HG02798 (cell line): Measurements from ENCODE around the gene SBNO1.
"Not testable (repeated sequence)": the region's sequence is repeated elsewhere in the genome, so short reads cannot be mapped to it uniquely, and the experiment has no call there.

ENCODE experiments used
- ATAC-seq: cut with Tn5 transposase; IDR thresholded peaks from one replicate; pipeline ENCODE4 v1.9.1; 2021; ENCODE audit warnings: mild to moderate bottlenecking; ENCODE audit not compliant: unreplicated experiment, poor library complexity

SBNO1 gene

DNA sequence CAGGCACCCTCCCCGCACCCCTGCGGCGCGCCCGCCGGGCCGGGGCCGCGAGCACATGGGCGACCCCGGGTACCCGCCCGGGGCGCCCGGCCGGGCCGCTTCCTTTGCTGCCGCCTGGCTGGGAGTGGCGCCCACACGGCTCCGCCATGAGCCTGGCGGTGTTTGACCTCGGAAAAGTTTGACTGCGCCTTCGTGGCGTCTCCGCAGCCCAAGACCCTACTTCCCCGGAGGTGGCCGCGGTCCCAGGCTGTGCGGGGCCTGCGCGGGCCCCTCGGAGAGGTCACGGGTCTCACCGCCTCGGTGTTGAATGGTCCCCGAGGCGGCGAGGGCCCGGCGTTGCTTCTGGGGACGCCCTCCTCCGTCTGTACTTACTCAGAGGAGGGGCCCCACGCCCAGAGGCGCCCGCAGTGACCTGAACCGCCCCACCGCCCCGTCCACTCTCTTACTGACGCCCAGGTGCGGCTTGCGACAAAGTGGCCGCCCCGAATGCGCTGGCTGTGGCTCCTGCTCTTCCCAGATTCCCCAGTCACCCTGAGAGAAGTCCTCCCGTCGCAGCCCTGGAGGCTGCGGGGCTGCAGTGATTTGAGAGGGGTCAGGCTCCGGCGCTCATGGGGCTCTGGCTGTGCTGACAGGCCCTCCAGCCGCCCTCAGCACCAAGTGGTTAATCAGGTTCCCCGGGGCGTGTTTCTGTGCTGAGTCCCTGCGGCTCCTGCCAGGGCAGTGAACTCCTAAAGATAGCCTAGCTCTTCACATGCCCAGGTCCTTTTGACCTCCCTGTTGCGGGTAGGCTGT, 25.1 kb upstream of the SBNO1 start:
- peak; percentile 26 for ATAC-seq

DNA sequence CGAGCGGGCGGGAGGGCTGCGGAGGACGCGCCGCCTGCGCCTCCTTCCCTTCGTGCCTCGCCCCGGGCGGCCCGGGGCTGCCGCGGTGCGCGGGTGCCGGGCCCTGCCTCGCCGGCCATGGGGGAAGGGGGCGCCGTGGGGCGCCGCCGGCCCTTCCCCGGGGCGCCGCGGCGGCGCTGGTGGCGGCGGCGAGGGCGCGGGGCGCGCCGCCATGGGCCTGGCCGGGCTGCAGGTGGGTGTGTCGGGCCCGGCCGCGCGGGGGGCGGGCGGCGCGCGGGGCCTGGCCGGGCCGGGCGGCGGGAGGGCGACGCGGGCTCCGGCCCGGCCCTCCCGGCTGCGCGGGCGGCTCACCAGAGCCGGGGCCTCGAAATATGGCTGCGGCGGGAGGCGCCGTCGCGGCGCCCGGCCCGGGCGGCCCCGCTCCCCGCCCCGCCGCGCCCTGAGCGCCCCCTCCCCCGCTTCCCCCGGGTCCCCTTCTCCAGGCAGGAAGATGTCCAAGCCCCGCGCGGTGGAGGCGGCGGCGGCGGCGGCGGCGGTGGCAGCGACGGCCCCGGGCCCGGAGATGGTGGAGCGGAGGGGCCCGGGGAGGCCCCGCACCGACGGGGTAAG, 24.4 kb upstream of the SBNO1 start:
- no peak for ATAC-seq

DNA sequence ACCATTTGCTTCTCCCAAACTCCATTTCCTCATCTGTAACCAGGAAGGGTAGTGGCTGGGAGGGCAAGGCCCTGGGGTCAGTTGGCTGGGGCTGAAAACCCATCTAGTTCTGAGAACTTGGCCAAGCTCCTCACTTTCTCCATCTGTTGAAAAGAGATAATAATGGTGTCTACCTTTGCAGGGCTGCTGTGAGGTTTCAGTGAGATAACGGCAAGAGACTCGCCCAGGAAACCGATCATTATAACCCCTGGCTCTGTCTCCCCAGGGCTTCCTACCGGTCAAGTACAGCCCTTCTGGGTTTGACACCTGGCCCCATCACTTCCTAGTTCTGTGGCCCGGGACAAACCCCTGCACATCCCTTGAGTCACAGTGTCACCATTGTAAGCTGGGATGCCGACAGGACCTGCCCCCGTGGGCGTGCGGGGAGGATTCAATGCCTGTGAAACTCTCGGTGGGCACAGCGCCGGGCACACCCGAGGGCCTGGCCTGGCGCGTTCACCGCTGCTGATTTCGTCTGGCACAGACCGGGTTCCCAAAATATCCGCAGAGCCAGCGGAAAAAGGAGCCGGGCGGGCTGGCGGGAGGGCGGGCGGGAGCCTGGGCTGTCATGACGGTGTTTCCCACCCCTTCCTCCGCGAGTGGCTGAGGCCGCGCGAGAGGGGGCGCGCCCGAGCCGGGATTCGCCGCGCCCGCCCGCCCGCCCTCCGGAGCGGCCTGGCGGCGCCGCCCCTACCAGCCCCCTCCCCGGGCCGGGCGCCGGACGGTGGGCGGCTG, 23.7 kb upstream of the SBNO1 start:
- peak; percentile 49 for ATAC-seq

DNA sequence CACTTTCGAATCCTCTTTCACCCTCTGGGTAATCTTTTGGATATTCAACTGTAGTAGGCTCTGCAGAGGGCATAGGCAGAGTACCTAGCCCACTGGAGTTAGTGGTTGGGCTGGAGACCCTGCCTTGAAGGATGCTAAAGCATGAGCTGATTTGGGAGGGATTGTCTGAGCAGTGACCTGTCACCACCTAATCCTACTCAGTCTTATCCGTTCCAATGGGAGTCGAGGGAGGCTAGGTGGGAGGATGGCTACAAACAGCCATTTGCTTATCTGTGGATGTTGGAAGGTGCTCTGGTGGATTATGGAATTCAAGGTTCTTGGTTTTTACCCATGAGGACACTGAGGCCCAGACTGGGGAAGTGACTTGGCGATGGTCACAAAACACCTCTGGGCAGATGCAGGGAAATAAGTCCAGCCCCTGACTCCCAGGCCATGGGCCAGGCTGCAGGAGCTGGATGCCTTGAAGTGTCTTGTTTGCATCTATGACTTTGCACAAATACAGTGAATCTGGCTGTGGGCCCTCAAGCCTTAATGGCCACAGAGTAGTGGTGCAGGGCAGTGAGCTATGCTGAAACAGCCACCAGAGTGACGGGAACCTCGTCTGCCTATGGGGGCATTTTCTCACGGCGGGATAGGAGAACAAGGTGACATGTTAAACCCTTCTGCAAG, 23.0 kb upstream of the SBNO1 start:
- ATAC-seq, result no peak

DNA sequence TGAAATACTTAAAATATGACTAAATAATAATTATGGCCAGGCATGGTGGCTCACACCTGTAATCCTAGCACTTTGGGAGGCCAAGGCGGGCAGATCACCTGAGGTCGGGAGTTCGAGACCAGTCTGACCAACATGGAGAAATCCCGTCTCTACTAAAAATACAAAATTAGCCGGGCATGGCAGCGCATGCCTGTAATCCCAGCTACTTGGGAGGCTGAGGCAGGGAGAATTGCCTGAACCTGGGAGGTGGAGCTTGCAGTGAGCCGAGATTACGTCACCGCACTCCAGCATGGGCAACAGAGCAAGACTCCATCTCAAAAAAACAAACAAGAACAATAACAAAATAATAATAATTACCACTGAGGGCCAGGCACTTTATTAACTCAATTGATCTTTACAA, 20.9 kb upstream of the SBNO1 start:
- ATAC-seq, result not testable (repeated sequence)

DNA sequence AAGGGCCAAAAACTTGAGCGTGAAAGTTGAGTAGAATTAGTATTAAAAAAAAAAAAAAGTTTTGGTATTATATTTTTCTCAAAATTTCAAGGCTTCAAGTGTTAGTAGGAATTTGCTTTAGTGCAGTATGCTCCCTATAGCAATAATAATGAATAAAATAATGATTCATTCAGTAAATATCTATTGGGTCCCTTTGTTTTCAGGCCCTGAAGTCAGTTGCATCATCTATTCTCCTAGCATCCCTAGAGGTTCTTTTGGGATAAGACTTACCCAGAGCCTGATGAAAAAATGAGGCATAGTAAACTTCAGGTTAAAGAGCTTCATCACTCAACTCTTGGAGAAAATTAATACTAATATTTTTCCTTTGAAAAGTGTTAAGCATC, 20.3 kb upstream of the SBNO1 start:
- no peak for ATAC-seq

DNA sequence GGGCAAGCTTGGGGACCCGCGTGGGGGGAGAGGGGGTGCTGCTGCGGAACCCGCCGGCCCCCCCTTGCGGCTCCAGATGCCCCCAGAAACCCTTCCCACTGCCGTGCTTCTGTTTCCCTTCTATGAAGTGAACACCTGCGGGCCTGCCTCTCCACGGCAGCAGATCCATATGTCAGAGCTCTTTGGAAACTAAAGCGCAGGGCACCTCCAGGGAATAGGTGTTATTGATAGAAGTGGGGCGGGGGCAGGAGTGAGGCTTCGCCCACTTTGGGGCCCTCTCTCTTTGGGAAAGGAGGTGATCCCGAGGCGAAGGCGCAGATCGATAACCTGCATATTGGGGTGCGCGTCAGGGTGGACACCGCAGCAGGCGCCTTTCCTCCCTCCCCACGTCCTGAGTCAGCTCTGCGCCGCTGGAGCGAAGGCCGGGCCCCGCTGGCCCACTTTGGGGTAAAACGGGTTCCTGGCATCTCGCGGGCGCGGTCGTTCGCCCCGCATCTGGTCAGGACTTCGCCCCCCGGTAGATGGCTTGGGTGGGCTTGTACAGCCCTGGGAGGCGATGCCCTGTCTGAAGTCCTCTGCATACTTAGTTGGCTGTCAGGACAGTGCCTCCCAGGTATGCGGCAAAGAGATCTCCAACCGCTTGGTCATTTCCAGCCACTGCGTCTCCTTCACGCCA, 19.8 kb upstream of the SBNO1 start:
- ATAC-seq, result no peak

DNA sequence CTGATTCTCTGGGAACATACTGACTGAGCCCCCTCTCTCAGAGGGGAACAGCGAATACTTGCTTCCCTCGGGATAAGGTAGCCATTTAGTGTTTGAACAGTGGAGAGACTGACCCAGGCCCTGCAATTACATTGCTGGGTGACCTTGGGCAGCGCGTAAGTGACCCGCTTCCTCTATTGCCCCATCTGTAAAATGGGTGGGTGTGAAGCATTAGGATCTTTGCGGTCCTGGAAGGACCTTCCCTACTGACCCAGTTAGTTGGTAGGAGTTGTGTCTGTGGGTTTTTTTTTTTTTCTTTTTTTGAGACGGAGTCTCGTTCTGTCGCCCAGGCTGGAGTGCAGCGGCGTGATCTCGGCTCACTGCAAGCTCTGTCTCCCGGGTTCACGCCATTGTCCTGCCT, 18.0 kb upstream of the SBNO1 start:
- no peak for ATAC-seq

DNA sequence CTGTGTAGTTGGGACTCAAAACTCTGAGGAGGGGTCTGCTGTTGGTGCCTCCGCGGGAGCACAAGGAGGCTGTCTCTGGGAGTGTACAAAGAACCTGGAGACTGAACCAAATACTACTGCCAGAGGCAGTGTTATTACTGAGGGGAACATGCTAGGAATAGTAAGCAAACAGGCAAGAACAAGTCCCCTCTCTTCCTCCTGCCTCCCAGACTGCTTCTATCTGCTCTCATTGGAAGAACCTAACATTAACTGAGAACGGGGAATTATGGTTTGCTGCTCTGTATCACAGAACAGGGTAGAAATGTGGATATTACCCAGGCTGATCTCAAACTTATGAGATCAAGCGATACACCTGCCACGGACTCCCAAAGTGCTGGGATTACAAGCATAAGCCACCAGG, 14.7 kb upstream of the SBNO1 start:
- no peak for ATAC-seq

DNA sequence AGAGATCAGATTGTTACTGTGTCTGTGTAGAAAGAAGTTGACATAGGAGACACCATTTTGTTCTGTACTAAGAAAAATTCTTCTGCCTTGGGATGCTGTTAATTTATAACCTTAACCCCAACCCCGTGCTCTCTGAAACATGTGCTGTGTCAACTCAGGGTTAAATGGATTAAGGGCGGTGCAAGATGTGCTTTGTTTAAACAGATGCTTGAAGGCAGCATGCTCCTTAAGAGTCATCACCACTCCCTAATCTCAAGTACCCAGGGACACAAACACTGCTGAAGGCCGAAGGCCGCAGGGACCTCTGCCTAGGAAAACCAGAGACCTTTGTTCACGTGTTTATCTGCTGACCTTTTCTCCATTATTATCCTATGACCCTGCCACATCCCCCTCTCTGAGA, 7.8 kb upstream of the SBNO1 start:
- not testable (repeated sequence) for ATAC-seq

DNA sequence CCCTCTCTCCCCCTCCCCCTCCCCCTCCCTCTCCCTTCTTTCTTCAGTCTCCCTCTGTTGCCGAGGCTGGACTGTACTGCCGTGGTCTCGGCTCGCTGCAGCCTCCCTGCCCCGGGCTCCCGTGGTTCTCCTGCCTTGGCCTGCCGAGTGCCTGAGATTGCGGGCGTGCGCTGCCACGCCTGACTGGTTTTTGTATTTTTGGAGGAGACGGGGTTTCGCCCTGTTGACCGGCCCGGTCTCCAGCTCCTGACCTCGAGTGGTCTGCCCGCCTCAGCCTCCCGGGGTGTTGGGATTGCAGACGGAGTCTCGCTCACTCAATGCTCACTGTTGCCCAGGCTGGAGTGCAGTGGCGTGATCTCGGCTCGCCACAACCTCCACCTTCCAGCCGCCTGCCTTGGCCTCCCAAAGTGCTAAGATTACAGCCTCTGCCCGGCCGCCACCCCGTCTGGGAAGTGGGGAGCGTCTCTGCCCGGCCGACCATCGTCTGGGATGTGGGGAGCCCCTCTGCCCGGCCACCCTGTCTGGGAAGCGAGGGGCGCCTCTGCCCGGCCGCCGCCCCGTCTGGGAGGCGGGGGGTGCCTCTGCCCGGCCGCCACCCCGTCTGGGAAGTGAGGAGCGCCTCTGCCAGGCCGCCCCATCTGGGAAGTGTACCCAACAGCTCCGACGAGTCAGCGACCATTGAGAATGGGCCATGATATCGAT, 7.2 kb upstream of the SBNO1 start:
- ATAC-seq, result not testable (repeated sequence)

DNA sequence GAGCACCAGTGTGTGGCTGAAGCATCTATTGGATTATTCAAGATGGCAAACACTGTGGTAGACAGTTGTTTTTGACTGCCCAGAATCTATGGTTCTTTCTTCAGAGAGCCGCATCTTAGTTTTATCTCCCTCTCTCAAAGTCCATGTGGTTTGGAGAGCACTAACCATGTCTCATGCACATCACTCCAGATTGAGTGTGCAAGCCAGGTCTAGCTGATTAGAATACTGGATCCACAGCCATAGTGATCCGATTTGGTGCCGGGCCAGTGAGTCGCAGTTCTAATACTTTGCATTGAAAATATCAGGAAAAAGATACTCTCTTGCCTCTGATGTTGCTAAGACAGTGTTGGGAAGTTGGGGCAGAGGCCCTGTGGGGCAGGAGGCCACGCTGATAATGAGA, 4.6 kb upstream of the SBNO1 start:
- no peak for ATAC-seq

DNA sequence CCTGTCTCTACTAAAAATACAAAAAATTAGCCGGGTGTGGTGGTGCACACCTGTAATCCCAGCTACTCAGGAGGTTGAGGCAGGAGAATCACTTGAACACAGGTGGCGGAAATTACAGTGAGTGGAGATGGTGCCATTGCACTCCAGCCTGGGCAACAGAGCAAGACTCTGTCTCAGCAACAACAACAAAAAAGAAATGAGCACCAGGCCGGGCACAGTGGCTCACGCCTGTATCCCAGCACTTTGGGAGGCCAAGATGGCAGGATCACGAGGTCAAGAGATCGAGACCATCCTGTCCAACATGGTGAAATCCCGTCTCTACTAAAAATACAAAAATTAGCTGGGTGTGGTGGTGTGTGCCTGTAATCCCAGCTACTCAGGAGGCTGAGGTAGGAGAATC, 3.8 kb upstream of the SBNO1 start:
- ATAC-seq, result not testable (repeated sequence)

DNA sequence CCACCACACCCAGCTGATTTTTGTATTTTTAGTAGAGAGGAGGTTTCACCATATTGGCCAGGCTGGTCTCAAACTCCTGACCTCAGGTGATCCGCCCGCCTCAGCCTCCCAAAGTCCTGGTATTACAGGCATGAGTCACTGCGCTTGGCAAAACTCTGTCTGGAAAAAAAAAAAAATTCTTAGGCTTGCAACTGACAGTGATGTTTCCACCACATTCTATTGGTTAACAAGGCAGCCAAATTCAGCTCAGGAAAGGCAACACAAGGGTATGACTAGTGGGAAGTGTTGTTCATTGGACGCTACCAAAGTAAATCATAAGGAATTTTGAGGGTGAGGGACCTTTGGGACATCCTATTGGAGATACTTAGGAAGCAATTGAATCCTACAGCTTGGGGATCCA, 2.9 kb upstream of the SBNO1 start:
- ATAC-seq, result no peak

DNA sequence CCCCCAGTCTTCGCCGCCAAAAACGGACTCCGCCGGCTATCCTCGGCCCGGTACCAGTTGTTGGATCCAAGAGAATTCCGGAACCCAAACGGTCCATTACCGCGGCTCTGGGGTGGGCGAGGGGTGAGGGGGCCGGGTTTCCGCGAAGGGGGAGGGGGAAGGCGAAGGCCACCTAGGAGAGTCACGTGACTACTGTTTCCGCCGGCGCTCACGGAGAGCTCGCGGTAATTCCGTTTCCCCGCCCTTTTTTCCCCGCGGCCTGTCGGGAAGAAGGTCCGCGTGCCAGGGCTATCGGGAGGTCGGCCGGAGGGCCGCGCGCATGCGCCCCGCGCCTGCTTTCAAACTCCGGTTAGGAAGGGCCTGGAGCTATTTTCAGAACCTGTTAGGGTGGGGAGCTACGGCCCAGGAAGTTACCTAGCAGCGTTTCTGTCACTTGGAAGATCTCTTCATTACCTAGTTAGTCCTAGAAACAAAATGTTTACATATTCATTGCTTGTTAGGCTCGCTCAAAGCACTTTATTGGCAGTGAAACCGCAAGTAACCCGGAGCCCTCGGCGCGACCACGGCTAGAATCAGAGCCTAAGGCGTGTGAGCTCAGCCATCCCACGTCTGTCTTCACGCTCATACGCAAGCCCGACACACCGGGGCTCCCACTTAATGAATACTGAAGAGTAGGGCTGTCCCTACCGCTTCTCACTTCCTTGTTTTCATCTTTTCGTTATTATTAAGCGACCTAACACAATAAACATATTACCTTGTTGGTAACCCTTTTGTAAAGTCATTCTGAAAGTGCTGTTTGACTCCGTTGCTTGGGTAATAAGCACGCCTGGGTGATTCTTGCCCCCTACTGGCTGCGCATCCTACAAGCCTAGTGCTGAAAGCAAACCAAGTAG, 624 bp upstream of the SBNO1 start:
- ATAC-seq, result peak; percentile 80

DNA sequence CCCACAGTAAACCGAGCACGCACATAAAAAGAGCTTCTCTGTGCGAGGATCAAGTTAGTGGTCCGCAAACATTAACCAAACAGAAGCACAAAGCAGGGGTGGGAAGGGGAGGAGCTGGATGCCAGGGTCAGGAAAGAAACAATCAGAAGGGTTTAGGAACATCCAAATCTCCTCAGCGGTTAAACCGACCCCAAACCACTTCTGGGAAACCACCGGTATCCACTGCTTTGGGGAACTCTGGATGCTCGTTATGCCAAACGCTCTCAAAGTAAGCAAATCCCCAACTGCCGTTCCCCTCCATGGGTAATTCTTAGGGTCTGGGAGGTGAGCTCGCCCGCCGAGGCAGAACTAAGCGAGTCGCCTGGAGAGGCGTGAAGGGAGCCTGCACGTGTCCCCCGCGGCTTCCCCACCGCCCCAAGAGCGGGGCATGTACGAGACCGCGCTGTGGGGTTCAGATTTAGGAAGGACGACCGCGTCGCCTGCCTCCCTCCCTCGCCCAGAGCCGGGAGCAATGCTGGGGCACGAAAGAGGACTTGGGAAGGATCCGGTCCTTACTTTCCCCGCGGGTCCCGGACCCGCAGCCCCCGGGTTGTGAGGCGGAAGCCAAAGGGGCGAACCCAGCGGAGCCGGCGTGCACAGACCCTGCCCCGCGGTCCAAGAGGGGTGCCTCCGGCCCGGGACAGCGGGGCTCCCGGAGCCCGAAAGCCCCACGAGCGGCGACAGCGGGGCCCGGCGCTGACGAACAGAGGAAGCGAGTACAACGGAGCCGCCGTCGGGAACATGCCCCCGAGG, 711 bp downstream of the SBNO1 start:
- peak; percentile 5 for ATAC-seq

DNA sequence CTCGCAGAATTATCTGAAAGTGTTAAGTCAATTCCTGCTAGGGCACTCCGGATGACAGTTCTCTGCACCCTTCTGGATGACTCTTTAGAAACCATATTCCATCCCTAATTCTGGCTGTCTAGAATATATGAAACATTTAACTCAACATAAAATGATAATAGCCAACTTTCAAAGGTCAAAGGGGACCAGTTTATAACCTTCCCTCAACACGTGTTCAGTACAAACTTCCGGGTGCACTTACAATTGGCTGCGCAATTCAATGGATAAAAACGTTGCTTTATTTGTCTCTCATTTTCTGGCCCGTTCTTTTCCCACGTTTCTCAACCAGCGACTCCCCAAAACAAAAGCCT, 1.3 kb downstream of the SBNO1 start:
- no peak for ATAC-seq

DNA sequence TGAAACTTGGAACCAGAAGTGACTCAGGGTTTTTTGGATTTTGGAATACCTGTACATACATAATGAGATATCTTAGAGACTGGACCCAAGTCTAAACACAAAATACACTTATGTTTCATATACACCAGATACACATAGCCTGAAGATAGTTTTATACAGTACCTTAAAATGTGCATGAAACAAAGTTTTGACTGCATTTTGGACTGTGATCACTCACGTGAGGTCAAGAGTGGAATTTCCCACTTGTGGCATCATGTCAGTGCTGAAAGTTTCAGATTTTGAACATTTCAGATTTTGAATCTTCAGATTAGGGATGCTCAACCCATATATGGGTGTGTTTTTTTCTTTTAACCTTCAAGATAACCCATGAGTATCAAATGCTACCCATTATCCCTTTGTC, 6.6 kb downstream of the SBNO1 start:
- no peak for ATAC-seq
